Upper lobe of left lung (tissue), 4 donors: ENCODE results near the gene USP2.

ENCODE experiments used
- EP300 ChIP-seq, 4 donors: sonication (generic); formaldehyde crosslinking; IDR thresholded peaks; one replicate each; pipeline ENCODE4 v1.5.1; 2017; ENCODE audit warnings: antibody characterized with exemption in 4 of 4, control low read depth in 2 of 4
- POLR2A ChIP-seq, 4 donors: fragments of 450-650 bp; IDR thresholded peaks; one replicate each; pipeline ENCODE4 v1.5.1; 2016 to 2017; ENCODE audit warnings: antibody characterized with exemption in 4 of 4, mild to moderate bottlenecking in 2 of 4
- TF ChIP-seq, protein P1 (sequence below), 6 experiments: fragments of 450-650 bp in 4 of 6; fragments of 200-600 bp in 2 of 6; sonication (generic) in 2 of 6; IDR thresholded peaks; one replicate each; pipeline ENCODE4 v1.5.1; 2016 to 2019; ENCODE audit warnings: antibody characterized with exemption in 6 of 6

GRCh38 chr11:119343726-119344125 is 37.8 kb downstream of the USP2 start:
- TF ChIP-seq, protein P1, sequence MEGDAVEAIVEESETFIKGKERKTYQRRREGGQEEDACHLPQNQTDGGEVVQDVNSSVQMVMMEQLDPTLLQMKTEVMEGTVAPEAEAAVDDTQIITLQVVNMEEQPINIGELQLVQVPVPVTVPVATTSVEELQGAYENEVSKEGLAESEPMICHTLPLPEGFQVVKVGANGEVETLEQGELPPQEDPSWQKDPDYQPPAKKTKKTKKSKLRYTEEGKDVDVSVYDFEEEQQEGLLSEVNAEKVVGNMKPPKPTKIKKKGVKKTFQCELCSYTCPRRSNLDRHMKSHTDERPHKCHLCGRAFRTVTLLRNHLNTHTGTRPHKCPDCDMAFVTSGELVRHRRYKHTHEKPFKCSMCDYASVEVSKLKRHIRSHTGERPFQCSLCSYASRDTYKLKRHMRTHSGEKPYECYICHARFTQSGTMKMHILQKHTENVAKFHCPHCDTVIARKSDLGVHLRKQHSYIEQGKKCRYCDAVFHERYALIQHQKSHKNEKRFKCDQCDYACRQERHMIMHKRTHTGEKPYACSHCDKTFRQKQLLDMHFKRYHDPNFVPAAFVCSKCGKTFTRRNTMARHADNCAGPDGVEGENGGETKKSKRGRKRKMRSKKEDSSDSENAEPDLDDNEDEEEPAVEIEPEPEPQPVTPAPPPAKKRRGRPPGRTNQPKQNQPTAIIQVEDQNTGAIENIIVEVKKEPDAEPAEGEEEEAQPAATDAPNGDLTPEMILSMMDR (IDR thresholded peaks at IDR 0.05): no peak
- TF ChIP-seq EP300 (IDR thresholded peaks at IDR 0.05) (no peak), POLR2A (IDR thresholded peaks at IDR 0.05) (no peak)
